ENCODE results near the gene SETD2.

SETD2 gene

GRCh38 chr3:47006145-47006651 is 157.7 kb downstream of the SETD2 start:
- DNase-seq = peak in 1 of 42 donors; percentile 26
- intact Hi-C loops (cut with DNase I) = loop anchor here (10.0 kb wide), 1 partner anchor 159 kb away; the partner anchor contains the start of gene SETD2

GRCh38 chr3:47005212-47006144 is 158.4 kb downstream of the SETD2 start:
- DNase-seq = peak in 6 of 42 donors; percentile 3 to 24 (median 16)
- intact Hi-C loops (cut with DNase I) = loop anchor here (10.0 kb wide), 1 partner anchor 159 kb away; the partner anchor contains the start of gene SETD2

- peak in 5 of 42 donors; percentile 6 to 26 (median 24) for DNase-seq
- intact Hi-C loops (cut with DNase I) = loop anchor here (10.0 kb wide), 1 partner anchor 160 kb away; the partner anchor contains the start of gene SETD2
These were observed 159.3 kb downstream of the SETD2 start for GRCh38 chr3:47004369-47005211.

- peak in 5 of 42 donors; percentile 1 to 31 (median 10) for DNase-seq
- intact Hi-C loops (cut with DNase I) = loop anchor here (10.0 kb wide), 1 partner anchor 161 kb away; the partner anchor contains the start of gene SETD2
These were observed 160.2 kb downstream of the SETD2 start for GRCh38 chr3:47003461-47004368.

GRCh38 chr3:47003056-47003410 is 160.9 kb downstream of the SETD2 start:
- DNase-seq = peak in 2 of 42 donors; percentile 3 to 7
- intact Hi-C loops (cut with DNase I) = loop anchor here (10.0 kb wide), 1 partner anchor 162 kb away; the partner anchor contains the start of gene SETD2

- DNase-seq = peak in 5 of 42 donors; percentile 1 to 15 (median 7)
- intact Hi-C loops (cut with DNase I) = loop anchor here (10.0 kb wide), 1 partner anchor 162 kb away; the partner anchor contains the start of gene SETD2
These were observed 161.5 kb downstream of the SETD2 start for GRCh38 chr3:47002171-47003055.

- DNase-seq = peak in 2 of 42 donors; percentile 4 to 15
- intact Hi-C loops (cut with DNase I) = loop anchor here (10.0 kb wide), 1 partner anchor 163 kb away; the partner anchor contains the start of gene SETD2
These were observed 162.2 kb downstream of the SETD2 start for GRCh38 chr3:47001731-47002170.

- intact Hi-C loops (cut with DNase I) = loop anchor here (10.0 kb wide), 1 partner anchor 164 kb away; the partner anchor contains the start of gene SETD2
- DNase-seq = peak in 2 of 42 donors; percentile 1 to 8
These were observed 162.8 kb downstream of the SETD2 start for GRCh38 chr3:47000922-47001730.

GRCh38 chr3:47000198-47000815 is 163.6 kb downstream of the SETD2 start:
- intact Hi-C loops (cut with DNase I) = loop anchor here (10.0 kb wide), 1 partner anchor 164 kb away; the partner anchor contains the start of gene SETD2
- DNase-seq = peak in 2 of 42 donors; percentile 2 to 7

- intact Hi-C loops (cut with DNase I) = loop anchor here (10.0 kb wide), 1 partner anchor 165 kb away; the partner anchor contains the start of gene SETD2
- DNase-seq = peak in 2 of 42 donors; percentile 0 to 8
These were observed 164.3 kb downstream of the SETD2 start for GRCh38 chr3:46999516-47000197.

- peak in 1 of 42 donors; percentile 0 for DNase-seq
These were observed 164.9 kb downstream of the SETD2 start for GRCh38 chr3:46998852-46999515.

GRCh38 chr3:46998121-46998851 is 165.6 kb downstream of the SETD2 start:
- intact Hi-C loops (cut with DNase I) = no loop called here
- DNase-seq = peak in 39 of 42 donors; percentile 24 to 81 (median 58)

More at GRCh38 chr3:46998852-46999515, 164.9 kb downstream of the SETD2 start:
- intact Hi-C loops (cut with DNase I) = no loop called here

- peak in 1 of 42 donors; percentile 1 for DNase-seq
- intact Hi-C loops (cut with DNase I) = no loop called here
These were observed 166.3 kb downstream of the SETD2 start for GRCh38 chr3:46997453-46998091.

Measured in head of caudate nucleus (tissue), 42 donors.